Upper lobe of left lung (tissue), 6 donors: Measurements from ENCODE around the gene PCDHA3. TPM values are rescaled to one million over a fixed set of nuclear protein-coding genes. Genes with fewer than 3 reads are reported as not detected.
"Not testable (repeated sequence)": the region's sequence is repeated elsewhere in the genome, so short reads cannot be mapped to it uniquely, and the experiment has no call there.

Source experiments
- ATAC-seq, 2 donors: fragments of 200-7000 bp; cut with Tn5 transposase; one replicate each; pipeline ENCODE4 v1.9.1; 2022; ENCODE audit warnings: mild to moderate bottlenecking in 2 of 2, moderate library complexity in 2 of 2; ENCODE audit not compliant: low FRiP score in 2 of 2
- DNase-seq, 2 donors: peaks; one replicate each; pipeline ENCODE4 v3.0.0-alpha.2; 2019 to 2020
- H3K27ac ChIP-seq, 4 donors: fragments of 200-600 bp; sonication (generic); one replicate each; pipeline ENCODE4 v1.5.1; 2016 to 2019
- H3K27me3 ChIP-seq, 4 donors: fragments of 200-600 bp; sonication (generic); one replicate each; pipeline ENCODE4 v1.5.1; 2017 to 2019
- H3K36me3 ChIP-seq, 4 donors: fragments of 200-600 bp; sonication (generic); one replicate each; pipeline ENCODE4 v1.5.1; 2016 to 2019
- H3K4me1 ChIP-seq, 4 donors: fragments of 200-600 bp; sonication (generic); one replicate each; pipeline ENCODE4 v1.5.1; 2018 to 2019
- H3K4me3 ChIP-seq, 4 donors: fragments of 200-600 bp; sonication (generic); one replicate each; pipeline ENCODE4 v1.5.1; 2017 to 2019; ENCODE audit warnings: mild to moderate bottlenecking in 2 of 4, moderate library complexity in 1 of 4
- H3K9me3 ChIP-seq, 4 donors: fragments of 200-600 bp; sonication (generic); one replicate each; pipeline ENCODE4 v1.5.1; 2018 to 2019
- EP300 ChIP-seq, 4 donors: sonication (generic); formaldehyde crosslinking; IDR thresholded peaks; one replicate each; pipeline ENCODE4 v1.5.1; 2017; ENCODE audit warnings: antibody characterized with exemption in 4 of 4, control low read depth in 2 of 4
- POLR2A ChIP-seq, 4 donors: fragments of 450-650 bp; IDR thresholded peaks; one replicate each; pipeline ENCODE4 v1.5.1; 2016 to 2017; ENCODE audit warnings: antibody characterized with exemption in 4 of 4, mild to moderate bottlenecking in 2 of 4
- POLR2AphosphoS5 ChIP-seq, 2 donors: sonication (generic); formaldehyde crosslinking; IDR thresholded peaks; one replicate each; pipeline ENCODE4 v1.5.1; 2017; ENCODE audit warnings: antibody characterized with exemption in 2 of 2
- WGBS, 2 donors: methylation state at CpG; one replicate each; pipeline ENCODE4 v1.1.5; 2017 to 2018; 5-methylcytosine and 5-hydroxymethylcytosine counted together
- total RNA-seq, 6 donors: library from RNA; depleted of rRNA in 4 of 6; stranded (reverse); fragments of >200 nt in 4 of 6; gene quantifications; one replicate each; pipeline versions ENCODE4 v1.1.0 to v1.2.1, GENCODE V29; 2016 to 2021
- TF ChIP-seq, protein P1 (sequence below), 6 experiments: fragments of 450-650 bp in 4 of 6; fragments of 200-600 bp in 2 of 6; sonication (generic) in 2 of 6; IDR thresholded peaks; one replicate each; pipeline ENCODE4 v1.5.1; 2016 to 2019; ENCODE audit warnings: antibody characterized with exemption in 6 of 6
- donor health status: DM: no; HTN: no; CAD: no; lungs with moderate emphysema.
- donor health status: DM: no; HTN: yes; CAD: no; lungs with severe emphysema.

PCDHA3 gene
- total RNA-seq, 6 donors from 2014 or later, result 0.61 to 1.6 (median 1.0) TPM

DNA sequence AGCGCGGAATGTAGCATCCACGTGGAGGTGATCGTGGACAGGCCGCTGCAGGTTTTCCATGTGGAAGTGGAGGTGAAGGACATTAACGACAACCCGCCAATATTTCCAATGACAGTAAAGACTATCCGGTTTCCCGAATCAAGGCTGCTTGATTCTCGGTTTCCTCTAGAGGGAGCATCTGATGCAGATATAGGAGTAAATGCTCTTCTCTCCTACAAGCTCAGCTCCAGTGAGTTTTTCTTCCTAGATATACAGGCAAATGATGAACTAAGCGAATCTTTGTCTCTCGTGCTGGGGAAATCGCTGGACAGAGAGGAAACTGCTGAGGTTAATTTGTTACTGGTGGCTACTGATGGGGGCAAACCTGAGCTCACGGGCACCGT is 5.6 kb upstream of the PCDHA3 start:
- TF ChIP-seq, protein P1, sequence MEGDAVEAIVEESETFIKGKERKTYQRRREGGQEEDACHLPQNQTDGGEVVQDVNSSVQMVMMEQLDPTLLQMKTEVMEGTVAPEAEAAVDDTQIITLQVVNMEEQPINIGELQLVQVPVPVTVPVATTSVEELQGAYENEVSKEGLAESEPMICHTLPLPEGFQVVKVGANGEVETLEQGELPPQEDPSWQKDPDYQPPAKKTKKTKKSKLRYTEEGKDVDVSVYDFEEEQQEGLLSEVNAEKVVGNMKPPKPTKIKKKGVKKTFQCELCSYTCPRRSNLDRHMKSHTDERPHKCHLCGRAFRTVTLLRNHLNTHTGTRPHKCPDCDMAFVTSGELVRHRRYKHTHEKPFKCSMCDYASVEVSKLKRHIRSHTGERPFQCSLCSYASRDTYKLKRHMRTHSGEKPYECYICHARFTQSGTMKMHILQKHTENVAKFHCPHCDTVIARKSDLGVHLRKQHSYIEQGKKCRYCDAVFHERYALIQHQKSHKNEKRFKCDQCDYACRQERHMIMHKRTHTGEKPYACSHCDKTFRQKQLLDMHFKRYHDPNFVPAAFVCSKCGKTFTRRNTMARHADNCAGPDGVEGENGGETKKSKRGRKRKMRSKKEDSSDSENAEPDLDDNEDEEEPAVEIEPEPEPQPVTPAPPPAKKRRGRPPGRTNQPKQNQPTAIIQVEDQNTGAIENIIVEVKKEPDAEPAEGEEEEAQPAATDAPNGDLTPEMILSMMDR (IDR thresholded peaks at IDR 0.05), result no peak
- TF ChIP-seq POLR2A (IDR thresholded peaks at IDR 0.05), result no peak
- no peak for TF ChIP-seq EP300 (IDR thresholded peaks at IDR 0.05)
- 20 to 29% methylated on average over 14 to 15 of the region's 15 CpGs for WGBS, 2 donors
- DNase-seq (no peak), ATAC-seq (no peak)
- Histone ChIP-seq H3K27me3 (no peaks in the 10 kb centered on the region), H3K4me1 (no peaks in the 10 kb centered on the region), H3K27ac (no peak overlapping the region), H3K9me3 (peaks cover 7 to 51% (median 47%) of the 10 kb centered on the region in 4 donors), H3K36me3 (no peaks in the 10 kb centered on the region), H3K4me3 (peak overlapping the region in 3 of 4 donors; percentile 24 to 33 (median 25))

DNA sequence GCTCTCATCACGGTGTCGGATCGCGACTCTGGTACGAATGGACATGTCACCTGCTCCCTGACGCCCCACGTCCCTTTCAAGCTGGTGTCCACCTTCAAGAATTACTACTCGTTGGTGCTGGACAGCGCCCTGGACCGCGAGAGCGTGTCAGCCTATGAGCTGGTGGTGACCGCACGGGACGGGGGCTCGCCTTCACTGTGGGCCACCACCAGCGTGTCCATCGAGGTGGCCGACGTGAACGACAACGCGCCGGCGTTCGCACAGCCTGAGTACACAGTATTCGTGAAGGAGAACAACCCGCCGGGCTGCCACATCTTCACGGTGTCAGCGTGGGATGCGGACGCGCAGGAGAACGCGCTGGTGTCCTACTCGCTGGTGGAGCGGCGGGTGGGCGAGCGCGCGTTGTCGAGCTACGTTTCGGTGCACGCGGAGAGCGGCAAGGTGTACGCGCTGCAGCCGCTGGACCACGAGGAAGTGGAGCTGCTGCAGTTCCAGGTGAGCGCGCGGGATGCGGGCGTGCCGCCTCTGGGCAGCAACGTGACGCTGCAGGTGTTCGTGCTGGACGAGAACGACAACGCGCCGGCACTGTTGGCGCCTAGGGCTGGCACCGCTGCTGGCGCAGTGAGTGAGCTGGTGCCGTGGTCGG is 4.7 kb upstream of the PCDHA3 start:
- not testable (repeated sequence) for ATAC-seq, H3K4me1 ChIP-seq, H3K4me3 ChIP-seq, H3K27ac ChIP-seq, H3K36me3 ChIP-seq, H3K27me3 ChIP-seq
- peak in 1 of 2 donors; percentile 82 for DNase-seq
- 59 to 64% methylated on average over 70 to 71 of the region's 72 CpGs for WGBS, 2 donors
- peaks cover 7 to 53% (median 50%) of the 10 kb centered on the region in 4 donors for H3K9me3 ChIP-seq

DNA sequence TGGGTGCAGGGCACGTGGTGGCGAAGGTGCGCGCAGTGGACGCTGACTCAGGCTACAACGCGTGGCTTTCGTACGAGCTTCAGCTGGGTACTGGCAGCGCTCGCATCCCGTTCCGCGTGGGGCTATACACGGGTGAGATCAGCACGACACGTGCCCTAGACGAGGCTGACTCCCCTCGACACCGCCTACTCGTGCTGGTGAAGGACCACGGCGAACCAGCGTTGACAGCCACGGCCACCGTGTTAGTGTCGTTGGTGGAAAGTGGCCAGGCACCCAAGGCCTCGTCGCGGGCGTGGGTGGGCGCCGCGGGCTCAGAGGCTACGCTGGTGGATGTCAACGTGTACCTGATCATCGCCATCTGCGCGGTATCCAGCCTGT is 4.2 kb upstream of the PCDHA3 start:
- ATAC-seq (peak in 1 of 2 donors; percentile 51), DNase-seq (peak in 1 of 2 donors; percentile 72)
- Histone ChIP-seq H3K4me3 (no peak overlapping the region), H3K9me3 (peaks cover 7 to 58% (median 55%) of the 10 kb centered on the region in 4 donors), H3K4me1 (no peaks in the 10 kb centered on the region), H3K27ac (no peak overlapping the region), H3K27me3 (no peaks in the 10 kb centered on the region), H3K36me3 (no peaks in the 10 kb centered on the region)
- TF ChIP-seq POLR2A (IDR thresholded peaks at IDR 0.05) (no peak), POLR2AphosphoS5 (IDR thresholded peaks at IDR 0.05) (no peak), EP300 (IDR thresholded peaks at IDR 0.05) (no peak)
- TF ChIP-seq, protein P1 (IDR thresholded peaks at IDR 0.05), result no peak
- whole genome bisulfite sequencing, 2 donors, result 55 to 63% methylated on average over 23 to 39 of the region's 39 CpGs

DNA sequence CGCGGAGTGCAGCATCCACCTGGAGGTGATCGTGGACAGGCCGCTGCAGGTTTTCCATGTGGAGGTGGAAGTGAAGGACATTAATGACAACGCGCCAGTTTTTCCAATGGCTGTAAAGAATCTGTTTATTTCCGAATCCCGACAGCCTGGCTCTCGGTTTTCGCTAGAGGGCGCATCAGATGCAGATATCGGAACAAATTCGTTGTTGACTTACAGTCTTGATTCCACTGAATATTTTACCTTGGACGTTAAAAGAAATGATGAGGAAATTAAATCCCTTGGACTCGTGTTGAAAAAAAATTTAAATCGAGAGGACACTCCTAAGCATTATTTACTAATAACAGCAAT is 611 bp downstream of the PCDHA3 start:
- H3K36me3 ChIP-seq, result no peaks in the 10 kb centered on the region
- peak overlapping the region in 3 of 4 donors; percentile 36 to 43 (median 38) for H3K4me3 ChIP-seq
- WGBS, 2 donors, result 14 to 23% methylated on average over 16 of the region's 16 CpGs
- no peak for TF ChIP-seq POLR2AphosphoS5 (IDR thresholded peaks at IDR 0.05)
- TF ChIP-seq, protein P1 (IDR thresholded peaks at IDR 0.05), result peak in 1 of 6 experiments; percentile 17
- no peaks in the 10 kb centered on the region for H3K27me3 ChIP-seq
- no peak overlapping the region for H3K27ac ChIP-seq
- H3K9me3 ChIP-seq, result peaks cover 5 to 39% (median 36%) of the 10 kb centered on the region in 4 donors
- H3K4me1 ChIP-seq, result no peaks in the 10 kb centered on the region
- DNase-seq (no peak), ATAC-seq (no peak)

DNA sequence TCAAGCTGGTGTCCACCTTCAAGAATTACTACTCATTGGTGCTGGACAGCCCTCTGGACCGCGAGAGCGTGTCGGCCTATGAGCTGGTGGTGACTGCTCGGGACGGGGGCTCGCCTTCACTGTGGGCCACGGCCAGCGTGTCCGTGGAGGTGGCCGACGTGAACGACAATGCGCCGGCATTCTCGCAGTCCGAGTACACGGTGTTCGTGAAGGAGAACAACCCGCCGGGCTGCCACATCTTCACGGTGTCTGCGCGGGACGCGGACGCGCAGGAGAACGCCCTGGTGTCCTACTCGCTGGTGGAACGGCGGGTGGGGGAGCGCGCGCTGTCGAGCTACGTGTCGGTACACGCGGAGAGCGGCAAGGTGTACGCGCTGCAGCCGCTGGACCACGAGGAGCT is 1.5 kb downstream of the PCDHA3 start:
- H3K9me3 ChIP-seq, result peaks cover 5 to 39% (median 34%) of the 10 kb centered on the region in 4 donors
- H3K36me3 ChIP-seq, H3K27me3 ChIP-seq, ATAC-seq, H3K27ac ChIP-seq, H3K4me1 ChIP-seq, H3K4me3 ChIP-seq: not testable (repeated sequence)
- DNase-seq, result peak in 1 of 2 donors; percentile 81
- WGBS, 2 donors, result 52 to 56% methylated on average over 32 to 45 of the region's 45 CpGs

DNA sequence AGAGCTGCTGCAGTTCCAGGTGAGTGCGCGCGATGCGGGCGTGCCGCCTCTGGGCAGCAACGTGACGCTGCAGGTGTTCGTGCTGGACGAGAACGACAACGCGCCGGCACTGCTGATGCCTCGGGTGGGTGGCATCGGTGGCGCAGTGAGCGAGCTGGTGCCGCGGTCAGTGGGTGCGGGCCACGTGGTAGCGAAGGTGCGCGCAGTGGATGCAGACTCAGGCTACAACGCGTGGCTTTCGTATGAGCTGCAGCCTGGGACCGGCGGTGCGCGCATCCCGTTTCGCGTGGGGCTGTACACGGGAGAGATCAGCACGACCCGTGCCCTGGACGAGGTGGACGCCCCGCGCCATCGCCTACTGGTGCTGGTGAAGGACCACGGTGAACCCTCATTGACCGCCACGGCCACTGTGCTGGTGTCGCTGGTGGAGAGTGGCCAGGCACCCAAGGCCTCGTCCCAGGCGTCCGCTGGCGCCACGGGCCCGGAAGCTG is 2.0 kb downstream of the PCDHA3 start:
- Histone ChIP-seq H3K9me3 (peaks cover 5 to 41% (median 38%) of the 10 kb centered on the region in 4 donors), H3K4me3 (no peak overlapping the region), H3K27me3 (no peaks in the 10 kb centered on the region), H3K27ac (no peak overlapping the region), H3K4me1 (no peaks in the 10 kb centered on the region), H3K36me3 (no peaks in the 10 kb centered on the region)
- WGBS, 2 donors, result 61% methylated on average over 24 of the region's 53 CpGs; no CpG with 5 or more reads in 1 of the 2 donors
- TF ChIP-seq, protein P1 (IDR thresholded peaks at IDR 0.05), result no peak
- no peak for TF ChIP-seq POLR2A (IDR thresholded peaks at IDR 0.05)
- TF ChIP-seq POLR2AphosphoS5 (IDR thresholded peaks at IDR 0.05), result no peak
- no peak for TF ChIP-seq EP300 (IDR thresholded peaks at IDR 0.05)
- peak in 1 of 2 donors; percentile 81 for DNase-seq
- ATAC-seq, result no peak
